ENCODE results near the gene SLC37A2.
"Not testable (repeated sequence)": the region's sequence is repeated elsewhere in the genome, so short reads cannot be mapped to it uniquely, and the experiment has no call there.

SLC37A2 gene

DNA sequence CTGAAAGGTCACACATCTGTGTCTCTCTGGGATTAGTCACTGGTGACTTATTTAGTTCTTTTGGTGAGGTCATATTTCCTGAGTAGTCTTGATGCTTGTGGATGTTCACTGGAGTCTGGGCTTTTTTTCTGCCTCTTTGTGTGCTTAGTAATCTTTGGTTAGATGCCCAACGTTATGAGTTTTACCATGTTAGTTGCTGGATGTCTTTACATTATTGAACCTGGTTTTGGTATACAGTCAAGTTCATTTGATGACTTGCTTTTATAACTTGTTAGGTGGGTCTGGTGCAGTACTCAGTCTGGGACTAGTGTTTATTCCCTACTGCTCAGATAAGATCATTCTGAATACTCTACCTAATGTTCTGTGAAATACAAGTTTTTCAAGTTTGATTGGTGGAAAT lies 26.2 kb upstream of the SLC37A2 start:
- no peaks in the 10 kb centered on the region for H3K27me3 ChIP-seq
- DNase-seq, result no peak
- no peak overlapping the region for H3K4me3 ChIP-seq
- peaks cover 0 to 10% (median 6%) of the 10 kb centered on the region in 3 donors for H3K9me3 ChIP-seq
- intact Hi-C loops (cut with DNase I; ENCODE audit: low total_unique reads), result no loop called here
- no peaks in the 10 kb centered on the region for H3K36me3 ChIP-seq
- no peak overlapping the region for H3K27ac ChIP-seq
- no peaks in the 10 kb centered on the region for H3K4me1 ChIP-seq
- TF ChIP-seq, protein P1, sequence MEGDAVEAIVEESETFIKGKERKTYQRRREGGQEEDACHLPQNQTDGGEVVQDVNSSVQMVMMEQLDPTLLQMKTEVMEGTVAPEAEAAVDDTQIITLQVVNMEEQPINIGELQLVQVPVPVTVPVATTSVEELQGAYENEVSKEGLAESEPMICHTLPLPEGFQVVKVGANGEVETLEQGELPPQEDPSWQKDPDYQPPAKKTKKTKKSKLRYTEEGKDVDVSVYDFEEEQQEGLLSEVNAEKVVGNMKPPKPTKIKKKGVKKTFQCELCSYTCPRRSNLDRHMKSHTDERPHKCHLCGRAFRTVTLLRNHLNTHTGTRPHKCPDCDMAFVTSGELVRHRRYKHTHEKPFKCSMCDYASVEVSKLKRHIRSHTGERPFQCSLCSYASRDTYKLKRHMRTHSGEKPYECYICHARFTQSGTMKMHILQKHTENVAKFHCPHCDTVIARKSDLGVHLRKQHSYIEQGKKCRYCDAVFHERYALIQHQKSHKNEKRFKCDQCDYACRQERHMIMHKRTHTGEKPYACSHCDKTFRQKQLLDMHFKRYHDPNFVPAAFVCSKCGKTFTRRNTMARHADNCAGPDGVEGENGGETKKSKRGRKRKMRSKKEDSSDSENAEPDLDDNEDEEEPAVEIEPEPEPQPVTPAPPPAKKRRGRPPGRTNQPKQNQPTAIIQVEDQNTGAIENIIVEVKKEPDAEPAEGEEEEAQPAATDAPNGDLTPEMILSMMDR (IDR thresholded peaks at IDR 0.05), result no peak

DNA sequence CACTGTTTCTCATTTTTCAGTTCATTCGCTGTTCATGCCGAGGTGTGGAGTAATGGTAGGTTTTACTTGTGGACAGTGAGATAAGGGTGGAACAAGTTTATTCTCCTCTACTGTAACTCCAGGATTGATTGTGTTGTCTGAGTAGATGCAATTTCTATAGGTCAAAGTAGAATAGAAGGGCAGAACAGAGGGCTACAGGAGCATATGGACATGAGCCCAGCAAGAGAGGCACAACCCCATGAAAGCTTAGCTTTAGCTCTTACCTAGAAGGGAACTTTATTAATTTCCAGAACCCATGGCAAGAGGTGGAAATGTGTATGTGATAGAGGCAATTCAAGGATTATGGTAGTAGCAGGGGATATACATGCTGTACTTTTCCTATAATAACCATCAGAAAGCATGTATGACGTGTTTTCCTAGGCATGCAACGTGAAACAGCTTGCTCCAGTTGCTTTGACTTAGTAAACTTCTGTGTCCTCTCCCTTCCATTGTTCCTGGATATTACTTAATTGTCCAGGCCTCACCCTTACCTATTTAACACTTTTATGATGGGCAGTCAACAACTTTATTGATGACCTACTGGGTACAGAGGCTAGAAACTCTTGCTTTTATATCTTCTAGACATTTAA lies 13.8 kb upstream of the SLC37A2 start:
- H3K27ac ChIP-seq, result no peak overlapping the region
- intact Hi-C loops (cut with DNase I; ENCODE audit: low total_unique reads), result no loop called here
- TF ChIP-seq, protein P1 (IDR thresholded peaks at IDR 0.05), result no peak

DNA sequence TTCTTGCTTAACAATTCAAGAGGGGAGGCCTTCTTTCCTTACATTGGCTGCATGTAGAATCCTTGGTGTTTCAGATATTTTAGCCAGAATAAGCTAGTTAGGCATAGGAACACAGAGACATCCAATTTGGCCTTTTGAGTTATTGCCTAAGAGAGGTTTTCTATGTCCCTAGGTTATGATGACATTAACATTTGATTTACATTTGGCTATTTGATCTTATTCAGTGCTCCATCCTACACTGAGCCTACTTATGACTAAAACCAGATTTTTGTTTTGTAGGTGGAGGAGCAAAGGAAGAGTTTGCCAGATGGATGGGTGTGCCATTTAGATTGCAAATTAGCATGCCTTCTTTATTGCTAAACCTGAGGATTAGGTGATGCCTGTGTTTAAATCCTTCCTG lies 11.1 kb upstream of the SLC37A2 start:
- Histone ChIP-seq H3K9me3 (no peaks in the 10 kb centered on the region), H3K27ac (no peak overlapping the region), H3K4me1 (no peaks in the 10 kb centered on the region), H3K27me3 (no peaks in the 10 kb centered on the region), H3K4me3 (no peak overlapping the region), H3K36me3 (no peaks in the 10 kb centered on the region)
- TF ChIP-seq, protein P1 (IDR thresholded peaks at IDR 0.05), result no peak
- DNase-seq, result no peak
- intact Hi-C loops (cut with DNase I; ENCODE audit: low total_unique reads), result no loop called here

More for the DNA sequence above, 13.8 kb upstream of the SLC37A2 start:
- DNase-seq, result no peak
- H3K4me3 ChIP-seq, result no peak overlapping the region
- no peaks in the 10 kb centered on the region for H3K9me3 ChIP-seq
- no peaks in the 10 kb centered on the region for H3K27me3 ChIP-seq
- no peaks in the 10 kb centered on the region for H3K4me1 ChIP-seq
- no peaks in the 10 kb centered on the region for H3K36me3 ChIP-seq

DNA sequence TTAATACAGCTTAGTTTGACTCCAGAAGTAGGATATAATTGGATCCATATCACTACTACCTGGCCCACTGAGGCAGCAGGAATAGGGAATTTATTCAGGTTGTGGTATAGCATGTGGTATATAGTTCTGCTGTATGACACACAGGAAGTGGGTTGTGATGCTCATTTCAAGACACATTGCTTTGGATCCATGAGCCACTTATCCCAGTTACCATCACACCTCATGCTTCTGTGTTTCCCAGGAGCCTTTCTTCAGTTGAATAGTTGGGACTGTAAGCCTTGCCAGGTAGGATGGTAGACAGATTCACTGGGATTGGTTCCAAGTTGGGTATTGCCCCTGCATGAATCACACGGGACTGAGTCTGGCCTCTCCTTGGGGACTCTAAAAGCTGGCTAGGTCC lies 9.9 kb upstream of the SLC37A2 start:
- Histone ChIP-seq H3K4me3 (no peak overlapping the region), H3K36me3 (no peaks in the 10 kb centered on the region), H3K4me1 (no peaks in the 10 kb centered on the region), H3K27ac (no peak overlapping the region), H3K9me3 (no peaks in the 10 kb centered on the region), H3K27me3 (no peaks in the 10 kb centered on the region)
- TF ChIP-seq, protein P1 (IDR thresholded peaks at IDR 0.05), result no peak
- DNase-seq, result no peak
- intact Hi-C loops (cut with DNase I; ENCODE audit: low total_unique reads), result no loop called here

DNA sequence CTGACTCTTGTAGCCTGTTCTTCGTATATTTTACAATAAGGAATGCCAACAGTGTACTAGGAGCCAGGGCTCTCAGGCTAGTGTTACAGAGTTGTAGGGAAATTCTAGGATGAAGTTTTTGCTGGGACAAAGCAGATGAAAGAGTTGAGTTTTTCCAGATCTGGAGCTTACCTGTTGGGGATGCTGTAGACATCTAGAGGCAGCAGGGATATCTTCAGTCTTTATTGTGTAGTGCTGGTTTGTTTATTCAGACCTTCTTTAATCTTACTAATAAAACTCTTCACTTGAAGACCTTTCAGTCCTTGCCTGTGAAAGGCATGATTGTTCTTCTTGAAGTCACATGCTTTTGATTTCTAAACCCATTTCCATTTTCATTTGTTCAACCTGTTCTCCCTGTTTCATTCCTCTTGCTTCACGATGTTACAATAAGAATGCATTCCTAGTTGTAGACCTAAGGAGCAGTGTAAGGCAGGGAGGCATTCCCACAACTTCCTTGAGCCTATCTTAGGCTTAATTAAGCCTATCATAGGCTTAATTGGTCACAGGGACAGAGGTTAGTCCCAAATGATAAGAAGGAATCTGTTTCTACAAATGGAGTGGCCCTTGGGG lies 7.9 kb upstream of the SLC37A2 start:
- TF ChIP-seq, protein P1 (IDR thresholded peaks at IDR 0.05), result no peak
- Histone ChIP-seq H3K4me3 (no peak overlapping the region), H3K27ac (no peak overlapping the region), H3K4me1 (no peaks in the 10 kb centered on the region), H3K36me3 (no peaks in the 10 kb centered on the region), H3K27me3 (no peaks in the 10 kb centered on the region), H3K9me3 (no peaks in the 10 kb centered on the region)
- no peak for DNase-seq
- intact Hi-C loops (cut with DNase I; ENCODE audit: low total_unique reads), result no loop called here

DNA sequence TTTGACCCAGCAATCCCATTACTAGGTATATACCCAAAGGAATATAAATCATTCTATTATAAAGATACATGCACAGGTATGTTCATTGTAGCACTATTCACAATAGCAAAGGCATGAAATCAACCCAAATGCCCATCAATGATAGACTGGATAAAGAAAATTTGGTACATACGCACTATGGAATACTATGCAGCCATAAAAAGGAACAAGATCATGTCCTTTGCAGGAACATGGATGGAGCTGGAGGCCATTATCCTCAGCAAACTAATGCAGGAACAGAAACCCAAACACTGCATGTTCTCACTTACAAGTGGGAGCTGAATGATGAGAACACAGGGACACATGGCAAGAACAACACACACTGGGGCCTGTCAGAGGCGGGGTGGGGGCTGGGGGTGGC lies 7.0 kb upstream of the SLC37A2 start:
- H3K4me3 ChIP-seq; H3K4me1 ChIP-seq; H3K36me3 ChIP-seq; H3K27ac ChIP-seq; H3K9me3 ChIP-seq; intact Hi-C loops (cut with DNase I; ENCODE audit: low total_unique reads); H3K27me3 ChIP-seq; DNase-seq: not testable (repeated sequence)
